ENCODE measurements around the gene PCTP. TPM values are rescaled to one million over a fixed set of nuclear protein-coding genes. Genes with fewer than 3 reads are reported as not detected.

The PCTP gene
- total and polyA plus RNA-seq, 12 donors, result 7.2 to 31.7 (median 13.1) TPM

- H3K27ac ChIP-seq, result peak overlapping the region in 1 of 5 donors; percentile 58
- intact Hi-C loops (cut with DNase I), result loop anchor here in 1 of 2 donors (5.0 kb wide), 1 partner anchor 47 kb away; the partner anchor contains the start of gene TMEM100
- peaks cover 0 to 30% of the 10 kb centered on the region in 2 donors for H3K36me3 ChIP-seq (replicated peaks in 1 of 2)
- H3K27me3 ChIP-seq, result no peaks in the 10 kb centered on the region
- DNase-seq, result no peak
- H3K4me1 ChIP-seq (replicated peaks in 1 of 2), result peaks cover 0 to 17% of the 10 kb centered on the region in 2 donors
- no peak overlapping the region for H3K4me3 ChIP-seq
- H3K9me3 ChIP-seq (replicated peaks in 1 of 3), result no peaks in the 10 kb centered on the region
- TF ChIP-seq POLR2A (IDR thresholded peaks at IDR 0.05), result no peak
- TF ChIP-seq, protein P1, sequence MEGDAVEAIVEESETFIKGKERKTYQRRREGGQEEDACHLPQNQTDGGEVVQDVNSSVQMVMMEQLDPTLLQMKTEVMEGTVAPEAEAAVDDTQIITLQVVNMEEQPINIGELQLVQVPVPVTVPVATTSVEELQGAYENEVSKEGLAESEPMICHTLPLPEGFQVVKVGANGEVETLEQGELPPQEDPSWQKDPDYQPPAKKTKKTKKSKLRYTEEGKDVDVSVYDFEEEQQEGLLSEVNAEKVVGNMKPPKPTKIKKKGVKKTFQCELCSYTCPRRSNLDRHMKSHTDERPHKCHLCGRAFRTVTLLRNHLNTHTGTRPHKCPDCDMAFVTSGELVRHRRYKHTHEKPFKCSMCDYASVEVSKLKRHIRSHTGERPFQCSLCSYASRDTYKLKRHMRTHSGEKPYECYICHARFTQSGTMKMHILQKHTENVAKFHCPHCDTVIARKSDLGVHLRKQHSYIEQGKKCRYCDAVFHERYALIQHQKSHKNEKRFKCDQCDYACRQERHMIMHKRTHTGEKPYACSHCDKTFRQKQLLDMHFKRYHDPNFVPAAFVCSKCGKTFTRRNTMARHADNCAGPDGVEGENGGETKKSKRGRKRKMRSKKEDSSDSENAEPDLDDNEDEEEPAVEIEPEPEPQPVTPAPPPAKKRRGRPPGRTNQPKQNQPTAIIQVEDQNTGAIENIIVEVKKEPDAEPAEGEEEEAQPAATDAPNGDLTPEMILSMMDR (IDR thresholded peaks at IDR 0.05), result no peak
These were observed 18.2 kb downstream of the PCTP start for GRCh38 chr17:55768936-55769624.

- H3K36me3 ChIP-seq (replicated peaks in 1 of 2), result peaks cover 0 to 35% of the 10 kb centered on the region in 2 donors
- DNase-seq, result peak in 4 of 7 donors; percentile 46 to 53 (median 50)
- no peaks in the 10 kb centered on the region for H3K27me3 ChIP-seq
- no peak for TF ChIP-seq POLR2A (IDR thresholded peaks at IDR 0.05)
- TF ChIP-seq, protein P1 (IDR thresholded peaks at IDR 0.05), result no peak
- peak overlapping the region in 2 of 5 donors; percentile 28 to 58 for H3K27ac ChIP-seq
- intact Hi-C loops (cut with DNase I), result loop anchor here in 1 of 2 donors (5.0 kb wide), 1 partner anchor 47 kb away; the partner anchor contains the start of gene TMEM100
- 51 to 74% (median 61%) methylated on average over 6 of the region's 6 CpGs for WGBS, 4 donors
- H3K4me1 ChIP-seq (replicated peaks in 1 of 2), result peaks cover 0 to 12% of the 10 kb centered on the region in 2 donors
- H3K4me3 ChIP-seq, result no peak overlapping the region
- H3K9me3 ChIP-seq (replicated peaks in 1 of 3), result no peaks in the 10 kb centered on the region
These were observed 18.8 kb downstream of the PCTP start for GRCh38 chr17:55769625-55770000.

GRCh38 chr17:55770196-55770870 is 19.5 kb downstream of the PCTP start:
- no peak overlapping the region for H3K4me3 ChIP-seq
- H3K36me3 ChIP-seq (replicated peaks in 1 of 2), result peaks cover 0 to 42% of the 10 kb centered on the region in 2 donors
- no peak for TF ChIP-seq POLR2A (IDR thresholded peaks at IDR 0.05)
- TF ChIP-seq, protein P1 (IDR thresholded peaks at IDR 0.05), result peak; percentile 62 to 83 (median 68)
- no peak for DNase-seq
- WGBS, 4 donors, result 35 to 43% (median 37%) methylated on average over 4 of the region's 4 CpGs
- no peaks in the 10 kb centered on the region for H3K27me3 ChIP-seq
- intact Hi-C loops (cut with DNase I), result loop anchor here (5.0 to 10.0 kb wide), 2 partner anchors 243 to 246 kb away; no protein-coding TSS in a partner anchor
- peak overlapping the region in 2 of 5 donors; percentile 28 to 58 for H3K27ac ChIP-seq
- peaks cover 0 to 12% of the 10 kb centered on the region in 2 donors for H3K4me1 ChIP-seq (replicated peaks in 1 of 2)
- H3K9me3 ChIP-seq (replicated peaks in 1 of 3), result no peaks in the 10 kb centered on the region

GRCh38 chr17:55772086-55772485 is 21.2 kb downstream of the PCTP start:
- Histone ChIP-seq H3K27ac (no peak overlapping the region), H3K9me3 (replicated peaks in 1 of 3) (no peaks in the 10 kb centered on the region), H3K36me3 (replicated peaks in 1 of 2) (peaks cover 0 to 60% of the 10 kb centered on the region in 2 donors), H3K4me3 (no peak overlapping the region), H3K4me1 (replicated peaks in 1 of 2) (peaks cover 0 to 12% of the 10 kb centered on the region in 2 donors), H3K27me3 (no peaks in the 10 kb centered on the region)
- 95 to 97% (median 95%) methylated on average over 7 of the region's 7 CpGs for WGBS, 4 donors
- intact Hi-C loops (cut with DNase I), result loop anchor here (5.0 to 10.0 kb wide), 2 partner anchors 245 to 247 kb away; no protein-coding TSS in a partner anchor
- TF ChIP-seq, protein P1 (IDR thresholded peaks at IDR 0.05), result no peak
- TF ChIP-seq POLR2A (IDR thresholded peaks at IDR 0.05), result no peak
- DNase-seq, result no peak
